ENCODE results near the gene FCHSD2.

DNA sequence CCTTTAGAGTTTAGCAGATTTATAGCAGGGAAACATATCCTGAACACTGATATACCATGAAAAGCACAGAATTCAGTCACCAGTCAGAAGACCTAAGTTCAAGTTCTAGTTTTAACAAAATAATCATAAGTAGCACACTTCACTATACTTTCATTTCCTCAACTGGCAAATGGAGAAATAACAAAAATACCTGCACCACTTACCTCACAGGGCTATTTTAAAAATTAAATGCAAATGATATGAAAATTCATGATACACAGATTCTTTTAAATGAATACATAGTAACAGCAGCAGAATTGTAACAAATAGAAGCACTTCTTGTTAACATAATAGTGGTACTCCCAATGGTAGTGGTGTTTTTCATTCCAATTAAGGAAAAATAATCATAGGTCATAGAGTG lies 139.0 kb downstream of the FCHSD2 start:
- TF ChIP-seq CTCF (IDR thresholded peaks at IDR 0.05) (no peak), POLR2A (IDR thresholded peaks at IDR 0.05) (no peak)
